ENCODE data around the gene IL2RG. TPM values are rescaled to one million over a fixed set of nuclear protein-coding genes. Genes with fewer than 3 reads are reported as not detected.
A peak's percentile ranks its signal among the peaks of the same experiment; 100 is the strongest.

The IL2RG gene
- 1.2 TPM for total RNA-seq
- 3.2 TPM for polyA plus RNA-seq

DNA sequence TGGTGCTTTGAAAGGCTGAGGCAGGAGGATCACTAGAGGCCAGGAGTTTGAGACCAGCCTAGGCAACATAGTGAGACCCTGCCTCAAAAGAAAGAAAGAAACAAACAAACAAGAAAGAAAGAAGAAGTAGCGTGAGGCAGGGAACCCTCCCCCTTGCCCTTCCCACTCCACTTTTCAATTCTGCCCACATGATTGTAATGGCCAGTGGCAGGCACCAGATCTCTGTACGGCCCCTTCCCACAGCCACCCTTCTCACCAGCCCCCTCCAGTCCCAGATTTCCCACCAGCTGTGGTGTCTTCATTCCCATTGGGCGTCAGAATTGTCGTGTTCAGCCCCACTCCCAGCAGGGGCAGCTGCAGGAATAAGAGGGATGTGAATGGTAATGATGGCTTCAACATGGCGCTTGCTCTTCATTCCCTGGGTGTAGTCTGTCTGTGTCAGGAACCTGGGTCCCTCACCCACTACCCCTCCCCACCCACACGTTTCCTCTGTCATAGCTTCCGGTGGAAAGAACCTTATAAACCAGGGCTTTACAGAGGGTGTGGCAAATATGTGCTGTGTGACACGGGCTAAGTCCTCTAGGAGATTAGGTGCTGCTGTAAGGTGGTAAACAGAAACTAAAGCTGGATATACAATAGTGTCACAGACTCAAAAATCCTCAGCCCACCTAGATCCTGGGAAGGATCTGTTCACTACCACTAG, at the start of gene IL2RG:
TSS of gene IL2RG (minus strand) at position 437 of the 703 bp plus-strand sequence. CDS start at position 399, 38 bp downstream.
- 60% methylated on average over 8 of the region's 8 CpGs for WGBS
- Histone ChIP-seq H3K36me3 (ENCODE audit: insufficient read depth) (no peaks in the 10 kb centered on the region), H3K4me1 (ENCODE audit: insufficient read depth) (no peaks in the 10 kb centered on the region), H3K27ac (ENCODE audit: low read depth) (peak within 1 kb of the TSS; percentile 23), H3K4me3 (ENCODE audit: low read depth, low read length) (peak within 1 kb of the TSS; percentile 25)
- DNase-seq (ENCODE audit: extremely low spot score): no peak

DNA sequence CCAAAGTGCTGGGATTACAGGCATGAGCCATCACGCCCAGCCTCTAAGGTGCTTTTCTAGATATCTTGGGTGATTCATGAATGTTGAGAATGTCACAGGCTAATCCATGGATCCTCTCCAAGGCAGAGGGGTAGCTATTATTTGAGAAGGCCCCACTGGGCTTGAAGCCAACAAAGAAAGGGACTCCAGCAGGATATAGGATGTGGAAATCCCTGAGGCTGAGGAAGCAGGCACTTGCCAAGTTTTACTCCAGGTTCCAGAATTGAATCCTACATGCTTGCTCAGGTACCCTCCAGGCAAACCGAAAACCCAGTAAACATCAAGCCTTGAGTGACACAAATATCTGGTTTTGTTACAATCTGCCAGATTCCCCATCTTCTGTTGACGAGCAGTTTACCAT, 49.1 kb upstream of the IL2RG start:
- no peak overlapping the region for H3K27ac ChIP-seq (ENCODE audit: low read depth)
- no peaks in the 10 kb centered on the region for H3K36me3 ChIP-seq (ENCODE audit: insufficient read depth)
- DNase-seq (ENCODE audit: extremely low spot score): no peak
- H3K4me3 ChIP-seq (ENCODE audit: low read depth, low read length): no peak overlapping the region
- WGBS: 84% methylated on average over 3 of the region's 3 CpGs
- no peaks in the 10 kb centered on the region for H3K4me1 ChIP-seq (ENCODE audit: insufficient read depth)

DNA sequence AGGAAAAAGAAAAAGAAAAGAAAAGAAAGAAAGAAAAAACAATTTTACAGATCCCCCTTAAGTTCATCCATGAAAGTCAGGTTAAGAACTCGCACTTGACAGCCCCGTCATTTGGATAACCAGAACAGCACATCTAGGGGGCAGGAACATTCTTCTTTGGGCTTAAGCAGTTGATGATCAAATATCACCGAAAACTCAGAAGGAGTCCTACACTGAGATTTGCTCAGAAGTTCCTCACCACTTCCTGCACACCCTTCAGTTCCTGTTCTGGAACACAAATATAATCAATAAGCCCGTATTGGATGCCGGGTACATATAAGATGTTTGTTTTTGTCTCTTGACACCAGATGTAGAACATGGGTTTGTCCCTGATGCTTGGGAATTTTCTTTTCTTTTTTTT, 48.0 kb upstream of the IL2RG start:
- Histone ChIP-seq H3K27ac (ENCODE audit: low read depth) (no peak overlapping the region), H3K4me1 (ENCODE audit: insufficient read depth) (no peaks in the 10 kb centered on the region), H3K36me3 (ENCODE audit: insufficient read depth) (no peaks in the 10 kb centered on the region), H3K4me3 (ENCODE audit: low read depth, low read length) (no peak overlapping the region)
- DNase-seq (ENCODE audit: extremely low spot score): no peak
- WGBS: 85% methylated on average over 5 of the region's 5 CpGs

DNA sequence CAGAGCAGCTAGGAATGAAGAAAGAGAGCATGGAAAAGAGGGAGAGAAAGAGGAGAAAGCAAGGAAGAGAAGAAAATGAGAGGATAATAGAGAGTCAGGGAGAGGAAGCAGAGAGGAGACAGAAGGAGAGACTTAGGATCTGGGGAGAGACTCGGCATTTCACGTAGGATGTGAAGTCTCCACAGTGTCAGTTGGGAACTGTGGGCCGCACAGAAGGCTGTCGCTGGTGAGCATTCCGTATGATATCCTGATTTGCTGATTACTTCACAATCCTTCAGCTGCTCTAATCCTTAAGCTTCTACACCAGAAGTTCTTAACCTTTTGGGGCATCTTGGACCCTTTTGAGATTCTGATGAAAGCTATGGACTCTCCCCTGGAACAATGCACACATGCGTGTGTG, 47.2 kb upstream of the IL2RG start:
- H3K36me3 ChIP-seq (ENCODE audit: insufficient read depth): no peaks in the 10 kb centered on the region
- DNase-seq (ENCODE audit: extremely low spot score): no peak
- no peak overlapping the region for H3K4me3 ChIP-seq (ENCODE audit: low read depth, low read length)
- WGBS: 86% methylated on average over 6 of the region's 6 CpGs
- H3K4me1 ChIP-seq (ENCODE audit: insufficient read depth): no peaks in the 10 kb centered on the region
- H3K27ac ChIP-seq (ENCODE audit: low read depth): no peak overlapping the region

DNA sequence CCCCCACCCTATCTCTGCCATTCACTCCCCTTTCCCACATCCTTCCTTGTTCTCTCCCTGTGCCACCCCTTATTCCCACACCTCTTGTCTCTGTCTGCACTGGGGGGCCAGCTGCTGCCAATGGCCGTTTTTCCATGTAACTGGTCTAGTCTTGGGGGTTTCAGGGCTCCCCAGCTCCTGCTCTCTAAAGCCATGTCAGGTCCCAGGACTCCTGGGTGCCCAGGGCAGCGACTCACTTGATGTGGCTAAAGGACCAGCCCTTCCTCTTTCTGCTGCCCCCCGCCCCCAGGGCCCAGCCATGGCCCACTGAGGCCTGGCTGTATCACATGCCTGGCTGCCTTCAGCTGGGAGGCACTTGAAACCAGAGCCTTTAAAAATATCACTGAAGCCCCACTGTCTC, 43.3 kb upstream of the IL2RG start:
- Histone ChIP-seq H3K4me1 (ENCODE audit: insufficient read depth) (no peaks in the 10 kb centered on the region), H3K36me3 (ENCODE audit: insufficient read depth) (no peaks in the 10 kb centered on the region), H3K27ac (ENCODE audit: low read depth) (no peak overlapping the region), H3K4me3 (ENCODE audit: low read depth, low read length) (no peak overlapping the region)
- 85% methylated on average over 3 of the region's 3 CpGs for whole genome bisulfite sequencing
- DNase-seq (ENCODE audit: extremely low spot score): no peak

DNA sequence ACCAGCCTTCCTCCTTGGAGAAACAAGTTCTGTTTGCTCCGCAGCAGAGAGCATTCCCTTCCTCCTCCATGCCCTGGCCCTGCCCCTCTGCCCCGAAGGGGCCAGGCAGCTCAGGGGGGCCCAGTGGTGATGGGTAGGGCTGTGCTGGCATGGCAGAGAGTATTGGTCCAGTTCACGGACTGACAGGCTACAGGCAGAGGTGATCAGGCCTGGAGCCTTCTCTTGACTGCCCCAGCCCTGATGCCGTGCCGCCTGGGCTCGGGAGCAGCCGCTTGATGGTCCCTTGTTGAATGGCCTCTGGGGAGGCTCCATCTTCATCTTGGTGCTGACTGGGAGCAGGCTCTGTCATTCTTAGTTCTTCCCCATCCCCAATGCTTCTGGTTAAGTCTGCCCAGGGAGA, 42.8 kb upstream of the IL2RG start:
- WGBS: 95% methylated on average over 7 of the region's 7 CpGs
- Histone ChIP-seq H3K4me3 (ENCODE audit: low read depth, low read length) (no peak overlapping the region), H3K27ac (ENCODE audit: low read depth) (no peak overlapping the region), H3K36me3 (ENCODE audit: insufficient read depth) (no peaks in the 10 kb centered on the region), H3K4me1 (ENCODE audit: insufficient read depth) (no peaks in the 10 kb centered on the region)
- no peak for DNase-seq (ENCODE audit: extremely low spot score)

DNA sequence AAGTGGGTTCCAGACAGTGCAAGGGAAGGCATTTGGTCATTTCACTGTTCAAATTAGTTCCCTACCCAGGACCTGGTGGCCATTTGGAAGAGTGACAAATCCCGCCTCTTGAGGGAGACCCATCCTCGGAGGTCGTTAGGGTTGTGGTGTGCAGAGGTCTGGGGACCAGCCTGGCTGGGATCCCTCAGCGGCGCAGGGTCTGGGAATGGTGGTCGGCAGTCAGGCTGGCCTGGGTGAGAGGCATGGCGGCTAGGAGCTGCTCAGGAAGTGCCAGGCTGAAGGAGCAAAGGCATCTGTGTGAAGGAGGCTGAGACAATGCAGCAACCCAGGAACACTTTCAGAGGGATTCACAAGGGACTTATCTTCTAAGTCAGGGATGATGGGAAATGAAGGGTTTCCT, 40.0 kb upstream of the IL2RG start:
- WGBS: 69% methylated on average over 7 of the region's 7 CpGs
- Histone ChIP-seq H3K4me3 (ENCODE audit: low read depth, low read length) (no peak overlapping the region), H3K27ac (ENCODE audit: low read depth) (no peak overlapping the region), H3K4me1 (ENCODE audit: insufficient read depth) (no peaks in the 10 kb centered on the region), H3K36me3 (ENCODE audit: insufficient read depth) (no peaks in the 10 kb centered on the region)
- no peak for DNase-seq (ENCODE audit: extremely low spot score)

DNA sequence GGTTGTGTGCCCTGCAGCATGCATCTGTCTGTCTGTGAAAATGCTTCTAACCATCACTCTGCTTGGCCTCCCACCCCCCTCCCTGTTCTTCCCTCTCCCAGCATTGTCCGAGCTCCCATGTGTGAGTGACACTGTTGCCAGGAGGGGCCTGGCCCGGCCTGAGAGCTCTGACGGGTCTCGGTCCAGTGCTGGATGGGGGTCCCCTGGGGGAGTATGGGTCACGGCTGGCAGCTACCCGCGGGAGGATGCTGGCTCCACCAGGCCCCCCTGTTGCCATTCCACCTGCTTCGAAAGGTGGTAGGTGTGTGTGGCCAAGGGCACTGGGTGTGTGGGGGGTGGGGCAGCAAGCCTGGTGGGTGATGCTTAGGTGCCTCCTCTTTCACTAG, 36.9 kb upstream of the IL2RG start:
- no peak overlapping the region for H3K27ac ChIP-seq (ENCODE audit: low read depth)
- H3K36me3 ChIP-seq (ENCODE audit: insufficient read depth): no peaks in the 10 kb centered on the region
- no peak overlapping the region for H3K4me3 ChIP-seq (ENCODE audit: low read depth, low read length)
- 79% methylated on average over 8 of the region's 8 CpGs for WGBS
- no peak for DNase-seq (ENCODE audit: extremely low spot score)
- H3K4me1 ChIP-seq (ENCODE audit: insufficient read depth): no peaks in the 10 kb centered on the region

DNA sequence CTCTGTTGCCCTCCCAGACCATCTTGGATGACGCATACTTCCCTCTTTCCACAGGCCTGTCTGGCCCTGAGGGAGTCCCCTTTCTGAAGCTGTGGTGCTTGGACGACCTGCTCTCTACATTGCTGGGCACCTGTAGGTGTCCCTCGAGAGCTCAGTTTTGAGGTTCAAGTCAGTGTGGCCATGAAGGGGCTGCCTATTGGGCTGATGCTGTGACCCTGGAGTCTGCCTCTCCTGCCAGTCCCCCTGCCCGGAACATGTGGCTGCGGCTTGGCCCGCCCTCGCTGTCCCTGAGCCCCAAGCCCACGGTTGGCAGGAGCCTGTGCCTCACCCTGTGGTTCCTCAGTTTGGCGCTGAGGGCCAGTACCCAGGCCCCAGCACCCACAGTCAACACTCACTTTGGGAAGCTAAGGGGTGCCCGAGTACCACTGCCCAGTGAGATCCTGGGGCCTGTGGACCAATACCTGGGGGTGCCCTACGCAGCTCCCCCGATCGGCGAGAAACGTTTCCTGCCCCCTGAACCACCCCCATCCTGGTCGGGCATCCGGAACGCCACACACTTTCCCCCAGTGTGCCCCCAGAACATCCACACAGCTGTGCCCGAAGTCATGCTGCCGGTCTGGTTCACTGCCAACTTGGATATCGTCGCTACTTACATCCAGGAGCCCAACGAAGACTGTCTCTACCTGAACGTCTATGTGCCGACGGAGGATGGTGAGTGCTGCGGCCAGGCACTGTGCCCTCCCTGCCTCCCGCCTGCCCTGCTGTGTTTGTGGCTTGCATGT, 36.3 kb upstream of the IL2RG start:
- WGBS: 87% methylated on average over 28 of the region's 28 CpGs
- Histone ChIP-seq H3K4me3 (ENCODE audit: low read depth, low read length) (no peak overlapping the region), H3K4me1 (ENCODE audit: insufficient read depth) (no peaks in the 10 kb centered on the region), H3K27ac (ENCODE audit: low read depth) (no peak overlapping the region), H3K36me3 (ENCODE audit: insufficient read depth) (no peaks in the 10 kb centered on the region)
- no peak for DNase-seq (ENCODE audit: extremely low spot score)

DNA sequence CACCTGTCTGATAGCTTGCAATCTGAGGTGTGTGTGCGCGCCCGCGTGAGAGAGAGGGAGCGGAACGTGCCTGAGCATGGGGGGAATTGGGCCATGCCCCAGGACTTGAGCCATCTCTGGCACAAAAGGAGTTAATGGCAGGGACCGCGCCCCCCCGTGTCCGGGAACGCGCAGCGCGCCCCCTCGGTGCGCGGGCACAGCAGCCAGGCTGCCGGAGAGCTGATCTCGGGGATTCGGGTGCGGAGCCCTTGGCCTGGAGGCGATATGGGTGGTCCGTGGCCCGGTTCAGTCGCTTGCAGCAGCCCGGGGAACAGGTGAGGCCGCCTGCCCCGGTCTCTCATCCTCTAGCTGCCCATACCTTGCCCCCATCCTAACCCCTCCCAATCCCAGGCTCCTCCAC, 33.3 kb upstream of the IL2RG start, which contains the start of gene NLGN3:
TSS of gene NLGN3 (plus strand) at position 191 of the 400 bp plus-strand sequence. CDS start 2,909 bp downstream, outside the sequence.
- no peak within 1 kb of the TSS for H3K27ac ChIP-seq (ENCODE audit: low read depth)
- no peak for DNase-seq (ENCODE audit: extremely low spot score)
- WGBS: 8% methylated on average over 28 of the region's 28 CpGs
- no peaks in the 10 kb centered on the region for H3K4me1 ChIP-seq (ENCODE audit: insufficient read depth)
- peaks cover 3% of the 10 kb centered on the region for H3K36me3 ChIP-seq (ENCODE audit: insufficient read depth)
- H3K4me3 ChIP-seq (ENCODE audit: low read depth, low read length): peak within 1 kb of the TSS; percentile 9

DNA sequence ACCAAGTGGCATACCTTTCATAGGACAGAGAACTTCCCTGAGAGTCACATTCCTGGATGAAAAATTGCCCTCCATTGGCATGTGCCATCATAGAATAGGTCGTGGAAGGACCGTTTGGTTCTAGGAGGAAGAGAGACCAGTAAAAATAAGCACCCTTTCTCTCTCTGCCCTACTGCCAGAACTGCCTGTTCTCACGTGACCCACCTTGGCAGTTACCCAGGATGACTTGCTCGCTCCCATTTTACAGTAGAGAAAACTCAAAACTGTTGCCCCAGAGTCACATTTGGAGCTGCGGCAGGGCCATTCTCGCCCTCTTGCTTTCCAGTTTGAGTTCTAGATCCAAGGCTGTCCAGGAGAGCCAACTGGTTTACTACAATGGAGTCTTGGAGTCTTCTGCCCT, 32.1 kb upstream of the IL2RG start:
- 33% methylated on average over 6 of the region's 6 CpGs for WGBS
- H3K27ac ChIP-seq (ENCODE audit: low read depth): no peak overlapping the region

DNA sequence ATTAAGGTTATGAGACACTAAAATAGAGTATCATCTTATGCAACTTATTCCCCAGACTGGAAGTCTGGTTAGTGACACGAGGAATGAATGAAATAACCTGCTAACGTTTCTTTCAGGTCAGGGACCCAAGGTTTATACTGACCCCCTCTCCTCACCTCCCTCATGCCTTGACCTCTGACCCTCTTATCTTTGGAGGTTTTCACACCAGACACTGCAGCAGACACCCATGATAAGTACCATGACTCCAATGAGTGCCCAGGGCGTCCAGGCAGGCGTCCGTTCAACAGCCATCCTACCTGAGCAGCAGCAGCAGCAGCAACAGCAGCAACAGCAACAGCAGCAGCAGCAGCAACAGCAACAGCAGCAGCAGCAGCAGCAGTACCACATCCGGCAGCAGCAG, 29.1 kb upstream of the IL2RG start:
- WGBS: 72% methylated on average over 6 of the region's 6 CpGs
- no peak overlapping the region for H3K4me3 ChIP-seq (ENCODE audit: low read depth, low read length)
- H3K4me1 ChIP-seq (ENCODE audit: insufficient read depth): no peaks in the 10 kb centered on the region
- peaks cover 5% of the 10 kb centered on the region for H3K36me3 ChIP-seq (ENCODE audit: insufficient read depth)
- H3K27ac ChIP-seq (ENCODE audit: low read depth): no peak overlapping the region
- no peak for DNase-seq (ENCODE audit: extremely low spot score)

More for the DNA sequence above, 32.1 kb upstream of the IL2RG start:
- H3K36me3 ChIP-seq (ENCODE audit: insufficient read depth): peaks cover 3% of the 10 kb centered on the region
- no peaks in the 10 kb centered on the region for H3K4me1 ChIP-seq (ENCODE audit: insufficient read depth)
- H3K4me3 ChIP-seq (ENCODE audit: low read depth, low read length): no peak overlapping the region
- no peak for DNase-seq (ENCODE audit: extremely low spot score)

DNA sequence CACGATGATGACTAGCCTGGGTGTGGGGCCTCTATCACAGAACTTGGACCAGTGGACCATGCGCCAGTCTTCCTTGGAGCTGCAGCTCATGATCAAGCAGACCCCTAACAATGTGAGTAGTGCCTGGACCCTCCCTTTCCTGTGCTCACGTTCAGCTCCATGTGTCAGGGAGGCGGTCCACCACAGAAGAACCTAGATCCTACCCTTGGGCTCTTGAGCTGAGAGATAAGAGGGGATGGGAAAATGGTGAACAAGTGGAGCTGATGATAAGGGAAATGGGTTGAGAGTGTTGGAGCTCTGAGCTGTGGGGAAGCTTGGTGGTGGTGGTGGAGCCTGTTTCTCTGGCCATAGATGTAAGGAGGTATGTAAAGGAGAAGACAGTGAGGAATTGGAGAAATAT, 20.1 kb upstream of the IL2RG start:
- H3K4me1 ChIP-seq (ENCODE audit: insufficient read depth): no peaks in the 10 kb centered on the region
- peaks cover 1% of the 10 kb centered on the region for H3K36me3 ChIP-seq (ENCODE audit: insufficient read depth)
- H3K27ac ChIP-seq (ENCODE audit: low read depth): no peak overlapping the region
- WGBS: 83% methylated on average over 4 of the region's 4 CpGs
- DNase-seq (ENCODE audit: extremely low spot score): no peak
- H3K4me3 ChIP-seq (ENCODE audit: low read depth, low read length): no peak overlapping the region
